KMS-11 (cell line): ENCODE data around the gene ISLR2.
"Not testable (repeated sequence)": the region's sequence is repeated elsewhere in the genome, so short reads cannot be mapped to it uniquely, and the experiment has no call there.

Experiments used
- H2AFZ ChIP-seq: fragments of 200-600 bp; sonication (generic); 2 replicates; pipeline ENCODE4 v1.6.1; 2016; ENCODE audit warnings: antibody characterized with exemption, mixed run types, low read depth
- H3K27ac ChIP-seq: fragments of 200-600 bp; sonication (generic); 2 replicates; pipeline ENCODE4 v1.6.1; 2016; ENCODE audit warnings: mild to moderate bottlenecking, mixed run types
- H3K27me3 ChIP-seq: fragments of 200-600 bp; sonication (generic); 2 replicates; pipeline ENCODE4 v1.6.1; 2017; ENCODE audit warnings: mild to moderate bottlenecking, low read depth, mixed run types, moderate library complexity; ENCODE audit not compliant: insufficient read depth
- H3K36me3 ChIP-seq: fragments of 200-600 bp; sonication (generic); 2 replicates; pipeline ENCODE4 v1.6.1; 2017; ENCODE audit warnings: mild to moderate bottlenecking, mixed run types; ENCODE audit not compliant: insufficient read depth
- H3K4me1 ChIP-seq: fragments of 200-600 bp; sonication (generic); 2 replicates; pipeline ENCODE4 v1.6.1; 2016; ENCODE audit warnings: mild to moderate bottlenecking, low read depth, mixed run types; ENCODE audit not compliant: poor library complexity, severe bottlenecking
- H3K4me2 ChIP-seq: fragments of 200-600 bp; sonication (generic); 2 replicates; pipeline ENCODE4 v1.7.0; 2016; ENCODE audit warnings: mild to moderate bottlenecking, mixed run types
- H3K4me3 ChIP-seq: fragments of 200-600 bp; sonication (generic); IDR thresholded peaks from 2 replicates; pipeline ENCODE4 v1.6.1; 2017; ENCODE audit warnings: low read depth, low read length, mixed read lengths; ENCODE audit not compliant: insufficient read depth
- H3K79me2 ChIP-seq: fragments of 200-600 bp; sonication (generic); 2 replicates; pipeline ENCODE4 v1.6.1; 2016; ENCODE audit warnings: low read depth, mixed run types; ENCODE audit not compliant: insufficient read depth
- H3K9ac ChIP-seq: fragments of 200-600 bp; sonication (generic); 2 replicates; pipeline ENCODE4 v1.6.1; 2016; ENCODE audit warnings: mild to moderate bottlenecking, mixed run types
- H4K20me1 ChIP-seq: fragments of 200-600 bp; sonication (generic); 2 replicates; pipeline ENCODE4 v1.6.1; 2016; ENCODE audit warnings: mild to moderate bottlenecking, mixed run types; ENCODE audit not compliant: insufficient read depth
- TF ChIP-seq, protein P1 (sequence below): fragments of 200-600 bp; sonication (generic); conservative IDR thresholded peaks from 2 replicates; pipeline ENCODE4 v1.6.1; 2017; ENCODE audit warnings: low read depth, mild to moderate bottlenecking, antibody characterized with exemption, low read length, moderate library complexity, mixed read lengths

The ISLR2 gene

DNA sequence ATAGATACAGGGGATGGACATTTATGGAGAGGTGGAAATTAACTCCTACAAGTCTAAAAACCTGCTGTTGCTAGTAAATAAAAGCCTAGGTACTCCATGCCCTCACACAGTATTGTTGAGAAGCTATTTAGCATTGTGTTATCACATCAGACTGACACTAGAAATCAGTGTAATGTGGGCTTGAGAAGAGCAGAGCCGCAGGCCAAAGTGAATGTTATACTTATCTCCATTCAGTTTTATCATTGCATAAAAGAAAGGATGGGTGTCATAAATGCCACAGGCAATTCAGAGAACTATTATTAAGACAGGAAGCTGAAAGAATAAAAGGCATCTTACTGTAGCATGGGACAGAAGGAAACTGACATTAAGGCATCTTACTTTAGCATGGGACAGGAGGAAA, 29.4 kb downstream of the ISLR2 start:
- no peak overlapping the region for H3K4me2 ChIP-seq
- no peaks in the 10 kb centered on the region for H3K36me3 ChIP-seq
- H3K4me1 ChIP-seq, result no peaks in the 10 kb centered on the region
- TF ChIP-seq, protein P1, sequence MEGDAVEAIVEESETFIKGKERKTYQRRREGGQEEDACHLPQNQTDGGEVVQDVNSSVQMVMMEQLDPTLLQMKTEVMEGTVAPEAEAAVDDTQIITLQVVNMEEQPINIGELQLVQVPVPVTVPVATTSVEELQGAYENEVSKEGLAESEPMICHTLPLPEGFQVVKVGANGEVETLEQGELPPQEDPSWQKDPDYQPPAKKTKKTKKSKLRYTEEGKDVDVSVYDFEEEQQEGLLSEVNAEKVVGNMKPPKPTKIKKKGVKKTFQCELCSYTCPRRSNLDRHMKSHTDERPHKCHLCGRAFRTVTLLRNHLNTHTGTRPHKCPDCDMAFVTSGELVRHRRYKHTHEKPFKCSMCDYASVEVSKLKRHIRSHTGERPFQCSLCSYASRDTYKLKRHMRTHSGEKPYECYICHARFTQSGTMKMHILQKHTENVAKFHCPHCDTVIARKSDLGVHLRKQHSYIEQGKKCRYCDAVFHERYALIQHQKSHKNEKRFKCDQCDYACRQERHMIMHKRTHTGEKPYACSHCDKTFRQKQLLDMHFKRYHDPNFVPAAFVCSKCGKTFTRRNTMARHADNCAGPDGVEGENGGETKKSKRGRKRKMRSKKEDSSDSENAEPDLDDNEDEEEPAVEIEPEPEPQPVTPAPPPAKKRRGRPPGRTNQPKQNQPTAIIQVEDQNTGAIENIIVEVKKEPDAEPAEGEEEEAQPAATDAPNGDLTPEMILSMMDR, result no peak
- H2AFZ ChIP-seq, result no peak overlapping the region
- no peaks in the 10 kb centered on the region for H3K79me2 ChIP-seq
- H3K4me3 ChIP-seq, result no peak overlapping the region
- H3K27me3 ChIP-seq, result peaks cover 9% of the 10 kb centered on the region; the same call in 1 of the 2 replicates
- no peak overlapping the region for H3K27ac ChIP-seq
- H3K9ac ChIP-seq, result no peak overlapping the region
- H4K20me1 ChIP-seq, result no peaks in the 10 kb centered on the region

DNA sequence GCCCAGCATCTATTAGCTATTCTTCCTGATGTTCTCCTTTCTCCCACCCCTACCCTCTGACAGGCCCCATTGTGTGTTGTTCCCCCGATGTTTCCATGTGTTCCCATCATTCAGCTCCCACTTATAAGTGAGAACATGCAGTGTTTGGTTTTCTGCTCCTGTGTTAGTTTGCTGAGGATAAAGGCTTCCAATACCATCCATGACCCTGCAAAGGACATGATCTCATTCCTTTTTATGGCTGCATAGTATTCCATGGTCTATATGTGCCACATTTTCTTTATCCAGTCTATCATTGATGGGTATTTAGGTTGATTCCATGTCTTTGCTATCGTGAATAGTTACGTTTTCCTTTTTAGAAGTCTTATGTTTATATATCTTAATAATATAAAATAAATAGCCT, 30.0 kb downstream of the ISLR2 start:
- H3K36me3 ChIP-seq, H3K27ac ChIP-seq, H3K4me1 ChIP-seq: not testable (repeated sequence)

DNA sequence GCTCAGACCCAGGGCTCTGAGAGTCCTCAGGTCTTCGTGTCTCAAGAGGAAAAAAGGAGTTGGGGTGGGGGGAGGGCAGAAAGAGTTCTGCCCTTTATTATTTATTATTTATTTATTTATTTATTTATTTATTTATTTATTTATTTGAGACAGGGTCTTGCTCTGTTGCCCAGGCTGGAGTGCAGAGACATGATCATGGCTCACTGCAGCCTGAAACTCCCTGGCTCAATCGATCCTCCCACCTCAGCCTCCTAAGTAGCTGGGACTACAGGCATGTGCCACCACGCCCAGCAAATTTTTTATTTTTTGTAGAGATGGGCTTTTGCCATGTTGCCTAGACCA, 31.8 kb downstream of the ISLR2 start:
- not testable (repeated sequence) for H3K4me1 ChIP-seq, H3K9ac ChIP-seq, H3K36me3 ChIP-seq, H3K4me2 ChIP-seq, H4K20me1 ChIP-seq, H3K4me3 ChIP-seq, H3K27me3 ChIP-seq, H3K79me2 ChIP-seq, H2AFZ ChIP-seq, H3K27ac ChIP-seq

More for the DNA sequence above, 30.0 kb downstream of the ISLR2 start:
- not testable (repeated sequence) for H2AFZ ChIP-seq, H3K4me2 ChIP-seq, H3K4me3 ChIP-seq, H3K9ac ChIP-seq, H3K79me2 ChIP-seq, H3K27me3 ChIP-seq, H4K20me1 ChIP-seq

DNA sequence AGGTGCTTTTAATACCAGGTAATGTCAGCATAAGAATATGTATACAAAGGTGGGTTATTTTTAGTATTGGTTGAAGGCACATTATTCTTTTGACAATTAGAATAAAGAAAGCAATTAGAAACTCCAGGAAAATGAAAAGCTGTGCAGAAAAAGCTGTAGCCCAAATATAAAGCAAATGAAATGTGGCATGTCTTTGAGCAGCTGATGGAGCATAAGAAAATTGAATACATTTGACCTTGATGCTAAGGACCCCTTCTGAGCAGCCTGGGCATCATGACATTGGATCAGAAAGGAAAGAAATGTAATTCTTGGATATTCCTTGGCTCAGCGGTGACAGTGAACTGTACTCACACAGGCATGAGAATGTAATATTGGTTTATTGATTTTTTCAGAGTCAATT, 35.1 kb downstream of the ISLR2 start:
- H3K27ac ChIP-seq, result no peak overlapping the region
- TF ChIP-seq, protein P1, result no peak
- no peak overlapping the region for H3K4me2 ChIP-seq
- H2AFZ ChIP-seq, result no peak overlapping the region
- H3K9ac ChIP-seq, result no peak overlapping the region
- H3K36me3 ChIP-seq, result no peaks in the 10 kb centered on the region
- H3K27me3 ChIP-seq, result peaks cover 23% of the 10 kb centered on the region
- H3K4me3 ChIP-seq, result no peak overlapping the region
- no peaks in the 10 kb centered on the region for H4K20me1 ChIP-seq
- H3K79me2 ChIP-seq, result no peaks in the 10 kb centered on the region
- no peaks in the 10 kb centered on the region for H3K4me1 ChIP-seq

DNA sequence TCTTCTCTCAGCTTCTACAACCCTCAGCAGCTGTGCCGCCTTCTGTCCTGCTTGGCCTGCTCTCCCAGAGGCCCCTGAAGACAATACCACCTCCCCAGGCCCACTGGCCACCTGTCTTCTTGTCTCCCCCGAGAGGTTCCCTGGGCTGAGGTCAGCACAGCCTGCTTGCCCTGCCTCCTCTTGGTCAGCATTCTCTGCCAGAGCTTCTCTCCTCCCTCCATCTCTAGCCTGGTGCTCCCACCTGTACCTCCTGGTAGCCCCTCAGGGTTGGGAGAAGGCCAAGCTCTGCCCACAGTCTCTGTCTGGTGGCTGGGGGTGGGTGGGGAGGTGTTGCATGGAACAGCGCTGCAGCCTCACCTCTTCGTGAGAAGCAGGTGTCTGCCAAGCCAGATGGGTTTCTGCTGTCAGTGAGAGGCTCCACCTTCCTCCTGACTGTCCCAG, 37.5 kb downstream of the ISLR2 start:
- Histone ChIP-seq H3K4me3 (no peak overlapping the region), H3K79me2 (no peaks in the 10 kb centered on the region), H3K4me2 (no peak overlapping the region), H3K36me3 (no peaks in the 10 kb centered on the region), H3K9ac (no peak overlapping the region), H3K4me1 (no peaks in the 10 kb centered on the region), H2AFZ (no peak overlapping the region), H4K20me1 (no peaks in the 10 kb centered on the region), H3K27ac (no peak overlapping the region), H3K27me3 (peaks cover 26% of the 10 kb centered on the region)
- TF ChIP-seq, protein P1, result no peak
